OCI-LY3 (cell line): ENCODE results near the gene MIR17HG.

Experiments used
- H2AFZ ChIP-seq: fragments of 200-600, 300-600 bp; shearing (Covaris generic); 2 replicates; pipeline ENCODE4 v1.6.0; 2014; ENCODE audit warnings: antibody characterized with exemption, low read depth, low read length
- H3K27ac ChIP-seq: fragments of 200-600, 300-600 bp; sonication (generic); 2 replicates; pipeline ENCODE4 v1.5.1; 2014; ENCODE audit warnings: mild to moderate bottlenecking, low read length, moderate library complexity, mixed read lengths
- H3K27me3 ChIP-seq: fragments of 200-600, 300-600 bp; sonication (generic); 2 replicates; pipeline ENCODE4 v1.6.1; 2014; ENCODE audit warnings: low read depth, low read length, mixed read lengths
- H3K36me3 ChIP-seq: fragments of 200-600, 300-600 bp; sonication (generic); replicated peaks from 2 replicates; pipeline ENCODE3; 2014; ENCODE audit warnings: low read depth, low read length, mixed read lengths
- H3K4me1 ChIP-seq: fragments of 300-600, 200-600 bp; sonication (generic); 2 replicates; pipeline ENCODE4 v1.6.1; 2014; ENCODE audit warnings: low read length, mixed read lengths
- H3K4me2 ChIP-seq: fragments of 200-600, 300-600 bp; sonication (generic); 2 replicates; pipeline ENCODE4 v1.6.1; 2014; ENCODE audit warnings: low read length, mixed read lengths
- H3K4me3 ChIP-seq: fragments of 300-600, 200-600 bp; sonication (generic); 2 replicates; pipeline ENCODE4 v1.5.1; 2014; ENCODE audit warnings: antibody characterized with exemption, mild to moderate bottlenecking, low read length, moderate library complexity
- H3K79me2 ChIP-seq: fragments of 300-600, 200-600 bp; shearing (Covaris generic); 2 replicates; pipeline ENCODE4 v1.6.1; 2014; ENCODE audit warnings: mild to moderate bottlenecking, low read length, mixed read lengths
- H3K9ac ChIP-seq: fragments of 300-600, 200-600 bp; shearing (Covaris generic); 2 replicates; pipeline ENCODE4 v1.6.0; 2014; ENCODE audit warnings: mild to moderate bottlenecking, low read length, moderate library complexity
- H3K9me3 ChIP-seq: fragments of 200-600, 300-600 bp; shearing (Covaris generic); 2 replicates; pipeline ENCODE4 v1.6.1; 2014; ENCODE audit warnings: low read length, mixed read lengths; ENCODE audit not compliant: insufficient read depth
- H4K20me1 ChIP-seq: fragments of 200-600, 300-600 bp; sonication (generic); 2 replicates; pipeline ENCODE4 v1.6.1; 2016; ENCODE audit warnings: low read length, mixed read lengths; ENCODE audit not compliant: insufficient read depth
- CTCF ChIP-seq: fragments of 200-600, 300-600 bp; sonication (generic); IDR thresholded peaks from 2 replicates; pipeline ENCODE4 v1.5.1; 2014; ENCODE audit warnings: antibody characterized with exemption, low read length, low read depth
- EZH2phosphoT487 ChIP-seq: fragments of 200-600 bp; shearing (Covaris generic); IDR thresholded peaks from 2 replicates; pipeline ENCODE4 v1.6.1; 2018; ENCODE audit warnings: antibody characterized with exemption, mixed run types, low read depth

Gene MIR17HG

DNA sequence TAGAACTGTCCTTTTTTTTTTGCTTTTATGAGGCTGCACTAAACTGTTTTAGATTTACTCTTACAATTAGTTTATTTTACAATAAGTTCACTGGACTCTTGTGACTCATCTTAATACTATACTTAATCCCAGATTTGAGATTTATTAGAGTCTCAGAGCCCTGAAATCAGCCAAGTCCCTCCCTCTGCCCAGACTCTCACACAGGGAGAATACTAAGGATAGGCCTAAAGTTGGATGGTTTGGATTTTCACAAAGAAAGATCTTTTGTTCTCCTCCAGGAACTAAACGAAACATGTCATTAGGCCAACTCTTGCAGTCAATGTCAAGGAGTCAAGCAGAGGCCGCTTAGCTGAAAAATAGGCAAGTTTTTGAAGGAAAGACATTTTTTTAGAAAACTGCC, 42.7 kb upstream of the MIR17HG start:
- H4K20me1 ChIP-seq: no peaks in the 10 kb centered on the region
- H3K4me3 ChIP-seq: no peak overlapping the region
- H3K9me3 ChIP-seq: peaks cover 19% of the 10 kb centered on the region; the same call in 1 of the 2 replicates
- H3K4me2 ChIP-seq: no peak overlapping the region
- peaks cover 47% of the 10 kb centered on the region for H3K36me3 ChIP-seq
- TF ChIP-seq EZH2phosphoT487: no peak
- TF ChIP-seq CTCF: no peak
- H3K4me1 ChIP-seq: peaks cover 36% of the 10 kb centered on the region
- H3K27me3 ChIP-seq: no peaks in the 10 kb centered on the region
- no peak overlapping the region for H3K9ac ChIP-seq
- H2AFZ ChIP-seq: no peak overlapping the region
- H3K27ac ChIP-seq: no peak overlapping the region
- no peaks in the 10 kb centered on the region for H3K79me2 ChIP-seq

GRCh38 chr13:91305652-91306051, 41.8 kb upstream of the MIR17HG start:
- no peaks in the 10 kb centered on the region for H4K20me1 ChIP-seq
- TF ChIP-seq CTCF: no peak
- no peak for TF ChIP-seq EZH2phosphoT487
- H3K27ac ChIP-seq: no peak overlapping the region
- no peak overlapping the region for H2AFZ ChIP-seq
- no peaks in the 10 kb centered on the region for H3K27me3 ChIP-seq
- peaks cover 42% of the 10 kb centered on the region for H3K4me1 ChIP-seq
- H3K36me3 ChIP-seq: peaks cover 38% of the 10 kb centered on the region
- peaks cover 17% of the 10 kb centered on the region; the same call in 1 of the 2 replicates for H3K9me3 ChIP-seq
- H3K9ac ChIP-seq: no peak overlapping the region
- no peak overlapping the region for H3K4me3 ChIP-seq
- H3K79me2 ChIP-seq: no peaks in the 10 kb centered on the region
- no peak overlapping the region for H3K4me2 ChIP-seq

DNA sequence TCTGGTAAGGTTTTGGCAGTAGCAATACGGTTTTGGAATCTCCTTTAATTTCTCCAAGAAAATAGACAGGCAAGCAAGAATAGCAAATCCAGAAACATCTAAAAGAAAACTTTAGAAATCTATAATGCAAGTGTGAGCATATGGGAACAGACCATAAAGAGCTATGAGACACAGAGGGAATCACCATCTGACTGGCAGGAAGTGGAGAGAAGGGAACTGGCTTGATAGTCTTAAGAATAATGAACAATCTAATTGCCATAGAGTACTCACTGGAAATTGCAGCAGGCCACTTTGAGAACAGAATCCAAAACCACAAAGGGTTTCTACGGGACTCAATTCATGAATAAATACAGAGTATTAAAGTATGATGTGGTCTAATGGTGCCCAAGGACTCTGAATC, 39.6 kb upstream of the MIR17HG start:
- H3K79me2 ChIP-seq: no peaks in the 10 kb centered on the region
- 0 out of 2 replicates have a peak overlapping the region, but pooled peaks have one; percentile 15 for H3K4me2 ChIP-seq
- H4K20me1 ChIP-seq: no peaks in the 10 kb centered on the region
- no peak overlapping the region for H3K9ac ChIP-seq
- peaks cover 44% of the 10 kb centered on the region for H3K4me1 ChIP-seq
- H3K27ac ChIP-seq: no peak overlapping the region
- H2AFZ ChIP-seq: peak overlapping the region; percentile 69
- no peak overlapping the region for H3K4me3 ChIP-seq
- H3K36me3 ChIP-seq: peaks cover 23% of the 10 kb centered on the region
- TF ChIP-seq EZH2phosphoT487: no peak
- TF ChIP-seq CTCF: no peak
- H3K27me3 ChIP-seq: no peaks in the 10 kb centered on the region
- peaks cover 17% of the 10 kb centered on the region; the same call in 1 of the 2 replicates for H3K9me3 ChIP-seq

DNA sequence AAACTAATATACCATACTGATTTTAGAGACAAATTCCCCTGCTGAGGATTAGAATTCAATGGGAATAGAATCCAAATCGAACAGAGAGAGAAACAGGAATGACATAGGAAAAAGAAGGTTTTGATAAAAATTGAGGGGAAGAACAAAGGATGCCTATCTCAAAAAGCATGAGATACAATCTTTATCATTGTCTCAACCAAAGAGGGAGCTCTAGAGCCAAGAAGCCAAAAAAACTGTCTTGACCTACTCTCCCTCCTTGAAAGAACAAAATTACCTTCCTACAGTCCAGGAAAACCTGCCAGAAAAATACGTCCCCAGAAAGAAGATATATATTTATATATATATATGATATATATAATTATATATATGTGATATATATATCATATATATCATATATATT, 39.2 kb upstream of the MIR17HG start:
- H3K27me3 ChIP-seq: no peaks in the 10 kb centered on the region
- peaks cover 22% of the 10 kb centered on the region for H3K36me3 ChIP-seq
- no peaks in the 10 kb centered on the region for H4K20me1 ChIP-seq
- H3K4me2 ChIP-seq: 0 out of 2 replicates have a peak overlapping the region, but pooled peaks have one; percentile 15
- H3K27ac ChIP-seq: no peak overlapping the region
- no peak overlapping the region for H3K9ac ChIP-seq
- peaks cover 17% of the 10 kb centered on the region; the same call in 1 of the 2 replicates for H3K9me3 ChIP-seq
- peak; percentile 39; the same call in 1 of the 2 replicates for TF ChIP-seq CTCF
- no peak for TF ChIP-seq EZH2phosphoT487
- H3K79me2 ChIP-seq: no peaks in the 10 kb centered on the region
- peaks cover 43% of the 10 kb centered on the region for H3K4me1 ChIP-seq
- no peak overlapping the region for H3K4me3 ChIP-seq
- peak overlapping the region; percentile 69 for H2AFZ ChIP-seq
